GM18526 (cell line): Measurements from ENCODE around the gene GUCY1A1.

Source experiments
- POLR2A ChIP-seq: IDR thresholded peaks from 3 replicates; pipeline ENCODE4 v1.6.1; 2011; ENCODE audit not compliant: insufficient read length; ENCODE audit errors: extremely low read depth

GUCY1A1 gene, protein sequence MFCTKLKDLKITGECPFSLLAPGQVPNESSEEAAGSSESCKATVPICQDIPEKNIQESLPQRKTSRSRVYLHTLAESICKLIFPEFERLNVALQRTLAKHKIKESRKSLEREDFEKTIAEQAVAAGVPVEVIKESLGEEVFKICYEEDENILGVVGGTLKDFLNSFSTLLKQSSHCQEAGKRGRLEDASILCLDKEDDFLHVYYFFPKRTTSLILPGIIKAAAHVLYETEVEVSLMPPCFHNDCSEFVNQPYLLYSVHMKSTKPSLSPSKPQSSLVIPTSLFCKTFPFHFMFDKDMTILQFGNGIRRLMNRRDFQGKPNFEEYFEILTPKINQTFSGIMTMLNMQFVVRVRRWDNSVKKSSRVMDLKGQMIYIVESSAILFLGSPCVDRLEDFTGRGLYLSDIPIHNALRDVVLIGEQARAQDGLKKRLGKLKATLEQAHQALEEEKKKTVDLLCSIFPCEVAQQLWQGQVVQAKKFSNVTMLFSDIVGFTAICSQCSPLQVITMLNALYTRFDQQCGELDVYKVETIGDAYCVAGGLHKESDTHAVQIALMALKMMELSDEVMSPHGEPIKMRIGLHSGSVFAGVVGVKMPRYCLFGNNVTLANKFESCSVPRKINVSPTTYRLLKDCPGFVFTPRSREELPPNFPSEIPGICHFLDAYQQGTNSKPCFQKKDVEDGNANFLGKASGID

GRCh38 chr4:155666344-155667221 lies at the start of gene GUCY1A1:
Gene GUCY1A1, plus strand, starts transcription at chr4:155666848. Its CDS starts 30,020 bp downstream, at chr4:155696868.
- no peak for TF ChIP-seq POLR2A

GRCh38 chr4:155617296-155617695 lies 49.4 kb upstream of the GUCY1A1 start:
- TF ChIP-seq POLR2A: no peak

- no peak for TF ChIP-seq POLR2A
These were observed 48.3 kb upstream of the GUCY1A1 start for GRCh38 chr4:155618183-155618838.

DNA sequence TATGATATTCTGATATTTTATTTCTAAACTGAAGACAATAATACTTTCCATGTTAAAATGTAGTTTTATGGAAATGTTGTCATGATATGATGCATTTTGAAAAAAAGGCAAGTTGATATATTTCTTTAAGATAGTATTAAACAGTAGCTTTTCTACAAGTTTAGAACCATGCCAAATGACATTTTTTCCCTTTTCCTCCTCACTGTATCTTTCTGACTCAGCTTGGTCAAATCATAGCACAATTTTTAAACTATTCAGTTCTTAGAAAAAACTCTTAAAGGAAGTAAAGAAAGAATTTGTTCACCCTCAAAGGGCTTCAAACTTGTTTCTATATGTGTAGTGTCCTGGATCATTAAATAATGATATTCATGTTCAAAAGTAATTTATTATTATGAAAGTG lies 46.0 kb upstream of the GUCY1A1 start:
- TF ChIP-seq POLR2A: no peak

DNA sequence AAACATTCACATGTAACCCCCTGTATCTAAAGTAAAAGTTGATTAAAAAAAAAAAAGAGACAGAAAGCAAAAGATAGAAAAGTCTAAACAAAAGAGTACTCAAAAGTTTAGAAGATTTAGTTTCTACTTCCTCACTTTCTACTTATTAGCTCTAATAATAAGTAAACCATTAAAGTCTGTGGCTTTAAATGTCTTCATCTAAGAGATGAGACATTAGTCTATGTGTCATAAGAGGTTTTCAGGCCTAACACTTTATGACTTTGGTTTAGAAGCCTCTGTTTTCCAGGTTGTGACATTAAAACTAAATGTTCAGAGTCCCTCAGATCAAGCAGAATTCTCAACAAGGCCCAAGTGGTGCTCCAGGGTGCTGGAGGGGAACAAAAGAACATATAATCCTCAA lies 42.2 kb upstream of the GUCY1A1 start:
- no peak for TF ChIP-seq POLR2A

DNA sequence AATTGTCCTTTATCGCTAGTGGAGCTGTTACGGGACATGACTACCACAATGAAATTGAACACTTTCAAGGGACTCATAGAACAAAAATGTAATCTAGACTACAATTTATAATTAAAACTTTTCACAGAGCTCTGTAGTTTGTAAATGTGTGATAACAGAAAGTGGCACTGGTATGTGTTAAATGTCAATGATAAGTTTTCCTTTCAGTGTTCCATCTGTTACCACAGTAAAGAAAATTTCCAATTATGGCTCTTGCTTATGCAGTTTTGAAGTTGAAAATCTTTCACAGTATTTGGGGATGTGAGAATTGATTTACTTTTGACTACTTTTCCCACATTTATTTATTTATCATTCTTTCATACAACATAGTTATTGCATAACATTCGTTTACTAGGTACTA lies 40.1 kb upstream of the GUCY1A1 start:
- no peak for TF ChIP-seq POLR2A

- no peak for TF ChIP-seq POLR2A
These were observed 37.3 kb upstream of the GUCY1A1 start for GRCh38 chr4:155629183-155629825.

- TF ChIP-seq POLR2A: no peak
These were observed 36.7 kb upstream of the GUCY1A1 start for GRCh38 chr4:155629956-155630355.

DNA sequence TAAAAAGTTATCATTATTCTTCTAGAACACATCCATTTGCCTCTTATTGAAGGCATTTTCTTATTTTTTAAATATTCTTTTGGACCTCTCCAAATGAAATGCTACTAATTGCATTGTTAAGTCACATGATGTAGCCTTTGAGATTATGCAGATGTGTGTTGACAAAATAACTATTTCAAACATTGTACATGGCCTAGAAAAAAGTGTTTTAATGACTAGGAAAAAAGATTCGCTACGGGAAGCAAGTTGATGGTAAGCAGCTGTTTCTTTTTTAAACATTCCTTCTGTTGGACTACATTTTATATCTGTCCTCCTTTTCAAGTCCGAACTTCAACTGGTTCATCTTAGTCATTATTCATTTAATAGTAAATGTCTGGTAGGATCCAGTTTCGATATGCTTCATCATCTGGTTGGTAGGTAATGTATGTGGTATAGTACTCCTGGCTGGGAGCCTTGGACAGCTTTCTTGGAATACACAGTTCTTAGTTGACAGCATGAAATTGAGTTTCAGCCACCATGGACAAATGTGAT lies 34.3 kb upstream of the GUCY1A1 start:
- TF ChIP-seq POLR2A: no peak

- TF ChIP-seq POLR2A: no peak
These were observed 28.3 kb upstream of the GUCY1A1 start for GRCh38 chr4:155638195-155638965.

DNA sequence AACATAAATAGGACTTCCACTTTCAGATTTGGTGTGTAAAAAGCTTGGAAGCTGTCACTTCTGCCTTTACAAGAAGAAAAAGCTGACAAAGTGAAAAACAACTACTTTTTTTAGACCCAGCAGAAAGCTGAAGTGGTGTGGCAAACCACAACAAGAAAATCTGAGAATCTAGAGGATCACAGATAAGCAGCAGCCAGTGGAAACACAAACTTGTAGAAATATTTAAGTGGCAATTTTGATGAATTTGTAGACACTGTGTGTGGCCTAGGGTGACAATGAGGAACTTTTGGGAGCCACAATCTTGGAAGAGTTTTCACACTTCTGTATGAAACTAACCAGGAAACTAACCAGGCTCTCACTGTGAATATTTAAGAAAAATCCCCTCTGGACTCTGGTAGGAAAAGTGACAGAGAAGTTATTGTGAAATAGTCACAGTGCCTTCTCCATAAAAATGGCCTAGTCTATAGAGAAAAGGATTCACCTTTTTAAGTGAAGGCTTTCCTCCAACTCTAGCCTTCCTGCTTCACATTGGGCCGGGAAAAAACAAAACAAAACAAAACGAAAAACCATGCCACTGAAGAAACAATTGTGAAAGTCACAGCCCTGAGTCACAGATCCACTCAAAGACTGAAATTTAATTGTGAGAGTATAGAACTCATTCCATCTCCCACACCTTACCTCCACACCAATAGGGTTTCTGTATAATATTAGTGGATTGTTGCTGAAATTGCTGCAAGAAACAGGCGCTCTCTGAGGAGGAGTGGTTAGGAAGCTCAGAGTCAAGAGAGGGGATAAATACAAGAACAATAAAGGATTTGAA lies 26.7 kb upstream of the GUCY1A1 start:
- no peak for TF ChIP-seq POLR2A

DNA sequence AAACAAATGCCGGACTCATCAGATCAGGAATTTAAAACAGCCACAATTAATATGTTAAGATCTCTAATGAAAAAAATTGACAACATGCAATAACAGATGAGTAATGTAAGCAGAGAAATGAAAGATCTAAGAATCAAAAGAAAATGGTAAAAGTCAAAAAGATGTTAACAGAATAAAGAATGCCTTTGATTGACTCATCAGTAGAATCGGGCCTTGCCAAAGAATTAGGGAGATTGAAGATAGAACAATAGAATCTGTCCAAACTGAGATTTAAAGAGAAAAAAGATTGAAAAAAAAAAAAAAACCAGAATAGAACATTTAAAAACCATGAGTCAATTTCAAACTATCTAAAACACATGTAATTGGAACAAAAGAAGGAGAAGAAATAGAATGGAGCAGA lies 25.9 kb upstream of the GUCY1A1 start:
- TF ChIP-seq POLR2A: no peak

GRCh38 chr4:155643087-155643486 lies 23.6 kb upstream of the GUCY1A1 start:
- no peak for TF ChIP-seq POLR2A

GRCh38 chr4:155646001-155646400 lies 20.6 kb upstream of the GUCY1A1 start:
- no peak for TF ChIP-seq POLR2A
